Right kidney (tissue), 1 donor: Measurements from ENCODE around the gene RRAS2.

Experiments
- DNase-seq: peaks from one replicate; pipeline ENCODE4 v3.0.0-alpha.2; 2016

Gene RRAS2

DNA sequence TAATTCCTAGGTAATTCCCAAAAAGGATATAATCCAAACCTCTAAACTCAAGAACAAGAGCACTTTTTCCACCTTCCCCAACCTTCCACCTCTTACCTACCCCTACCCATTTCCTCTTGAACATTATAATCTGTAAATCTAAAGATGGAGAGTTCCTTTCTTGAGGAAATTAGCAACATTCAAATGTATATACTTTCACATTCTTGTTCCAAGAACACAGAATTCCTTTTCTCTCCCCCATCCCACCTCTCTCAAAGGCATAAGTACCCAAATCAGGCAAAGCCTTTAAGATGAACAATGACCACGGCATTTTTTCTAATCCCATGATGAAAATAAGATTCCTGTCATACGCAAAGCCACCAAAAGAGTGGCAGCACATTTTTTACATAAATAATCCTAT lies 18.3 kb downstream of the RRAS2 start:
- DNase-seq = no peak

DNA sequence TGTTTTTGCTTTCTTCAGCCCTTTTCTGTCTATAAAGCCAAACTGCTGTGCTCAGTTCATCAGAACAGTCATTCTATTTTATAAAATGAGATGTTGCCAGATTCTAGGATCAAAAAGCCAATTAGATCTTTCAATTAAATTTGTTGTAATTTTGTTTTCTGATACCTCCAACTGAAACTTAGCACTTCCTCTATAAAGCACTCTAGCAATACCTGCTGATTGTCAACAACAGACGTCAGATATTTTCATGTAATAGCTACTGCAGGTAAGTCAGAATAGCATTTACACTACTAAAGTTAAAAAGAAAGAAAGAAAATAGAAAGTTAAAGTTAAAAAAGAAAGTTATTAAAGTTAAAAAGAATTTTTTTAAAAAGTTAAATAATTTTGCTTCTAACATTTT lies 19.6 kb downstream of the RRAS2 start:
- no peak for DNase-seq

DNA sequence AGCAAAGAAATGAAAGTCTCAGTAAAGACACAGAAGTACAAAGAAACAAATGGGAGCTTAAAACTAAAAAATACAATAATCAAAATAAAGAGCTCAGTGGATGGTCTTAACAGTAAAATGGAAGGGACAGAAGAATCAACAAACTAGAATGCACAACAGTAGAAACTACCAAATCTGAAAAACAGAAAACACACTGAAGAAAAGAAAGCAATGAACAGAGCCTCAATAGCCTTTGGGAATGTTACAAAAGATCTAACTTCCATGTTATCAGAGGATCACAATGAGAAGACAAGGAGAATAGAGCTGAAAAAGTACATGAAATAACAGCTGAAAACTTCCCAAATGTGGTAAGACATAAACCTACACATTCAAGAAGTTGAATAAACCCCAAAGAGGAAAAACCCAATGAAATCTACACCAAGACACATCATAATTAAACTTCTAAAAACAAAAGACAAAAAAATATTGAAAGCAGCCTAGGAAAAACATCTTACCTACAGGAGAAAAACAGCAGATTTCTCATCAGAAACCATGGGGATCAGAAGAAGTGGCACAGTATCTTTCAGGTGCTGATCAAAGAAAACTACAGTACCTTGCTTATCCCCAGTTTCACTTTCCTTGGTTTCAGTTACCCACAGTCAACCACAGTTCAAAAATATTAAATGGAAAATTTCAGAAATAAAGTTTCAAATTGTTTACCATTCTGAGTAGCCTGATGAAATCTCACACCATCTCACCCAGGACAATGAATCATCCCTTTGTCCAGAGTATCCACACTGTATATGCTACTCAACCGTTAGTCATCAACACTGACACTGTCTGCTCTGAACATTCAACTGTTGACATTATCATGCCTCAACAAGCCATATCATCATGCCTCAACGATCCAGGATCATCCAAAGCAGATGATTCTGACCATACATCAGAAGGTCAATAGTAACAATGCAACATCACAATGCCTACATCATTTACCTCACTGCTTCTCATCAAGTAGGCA lies 22.2 kb downstream of the RRAS2 start:
- DNase-seq = no peak

DNA sequence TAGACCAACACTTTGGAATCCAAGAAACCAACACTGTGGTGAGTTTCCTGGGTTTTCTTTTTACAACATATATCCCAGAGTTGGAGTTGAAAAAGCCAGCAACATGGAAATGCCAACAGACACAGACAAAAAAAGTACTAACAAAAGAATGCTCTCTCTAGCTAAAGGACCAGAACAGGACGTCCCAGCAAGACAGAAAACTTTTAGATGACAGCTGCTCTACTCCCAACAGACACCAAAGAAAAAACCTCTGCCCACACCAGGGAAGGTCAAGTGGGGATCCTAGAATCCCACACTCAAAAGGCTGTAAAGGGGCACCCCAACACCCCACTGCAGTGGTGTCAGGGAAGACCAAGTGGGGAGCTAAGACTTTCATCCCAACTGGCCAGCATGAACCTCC lies 23.3 kb downstream of the RRAS2 start:
- DNase-seq = no peak

DNA sequence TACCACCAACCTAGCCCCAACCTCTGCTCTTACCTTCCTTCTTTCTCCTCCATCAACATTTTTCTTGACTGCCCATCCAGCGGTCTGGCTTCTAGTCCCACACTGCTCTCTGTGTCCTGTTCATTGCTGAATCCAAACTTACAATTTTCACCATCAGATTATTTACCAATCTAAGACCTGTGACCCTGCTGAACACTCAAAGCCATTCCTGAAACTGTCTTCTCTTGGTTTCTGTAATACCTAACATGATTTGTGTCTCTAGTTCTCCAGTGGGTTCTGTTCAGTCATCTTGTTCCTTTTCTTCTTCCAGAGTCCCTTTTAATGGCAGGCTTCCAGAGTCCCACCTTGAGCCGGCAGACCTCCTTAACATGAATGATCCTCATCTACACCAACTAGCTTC lies 24.1 kb downstream of the RRAS2 start:
- no peak for DNase-seq

DNA sequence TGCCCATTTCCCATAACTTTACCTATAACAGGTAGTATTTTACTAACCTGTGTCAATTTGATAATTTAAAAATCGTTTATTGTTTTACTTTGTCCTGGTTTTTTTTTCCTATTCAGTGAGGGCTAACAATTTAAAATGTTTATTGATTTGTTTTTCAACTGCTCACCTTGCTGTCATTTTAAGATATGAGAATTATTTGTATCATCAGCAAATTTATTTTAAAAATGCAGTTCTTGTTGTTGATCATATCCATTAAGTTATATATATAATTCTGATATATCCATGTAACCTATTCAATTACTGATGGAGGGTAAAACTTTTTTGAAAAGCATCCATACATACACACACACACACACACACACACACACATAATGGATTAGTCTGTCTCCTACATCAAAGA lies 24.8 kb downstream of the RRAS2 start:
- DNase-seq = no peak

DNA sequence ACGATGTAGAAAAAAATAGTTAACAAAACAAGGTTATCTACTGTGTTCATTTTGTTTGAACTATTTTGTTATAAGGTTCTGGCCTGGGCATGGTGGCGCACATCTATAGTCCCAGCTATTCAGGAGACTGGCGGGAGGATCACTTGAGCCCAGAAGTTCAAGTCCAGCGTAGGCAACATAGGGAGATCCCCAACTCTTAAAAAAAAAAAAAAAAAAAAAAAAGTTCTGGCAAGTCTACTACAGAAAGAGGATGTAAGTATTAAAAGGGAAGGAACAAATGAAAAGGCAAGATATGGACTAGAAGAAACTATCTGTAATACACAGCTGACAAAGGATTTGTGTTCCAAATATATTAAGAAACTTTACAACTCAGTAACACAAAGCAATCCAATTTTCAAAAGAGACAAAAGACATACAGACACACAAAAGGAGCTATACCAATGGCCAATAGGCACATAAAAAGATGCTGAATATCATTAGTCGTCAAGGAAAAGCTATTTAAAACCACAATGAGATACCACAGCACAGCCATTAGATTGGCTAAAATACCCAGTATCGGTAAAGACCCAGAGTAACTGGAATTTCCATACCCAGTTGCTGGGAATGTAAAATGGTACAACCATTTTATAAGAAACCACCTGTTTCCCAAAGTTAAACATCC lies 27.4 kb downstream of the RRAS2 start:
- no peak for DNase-seq

DNA sequence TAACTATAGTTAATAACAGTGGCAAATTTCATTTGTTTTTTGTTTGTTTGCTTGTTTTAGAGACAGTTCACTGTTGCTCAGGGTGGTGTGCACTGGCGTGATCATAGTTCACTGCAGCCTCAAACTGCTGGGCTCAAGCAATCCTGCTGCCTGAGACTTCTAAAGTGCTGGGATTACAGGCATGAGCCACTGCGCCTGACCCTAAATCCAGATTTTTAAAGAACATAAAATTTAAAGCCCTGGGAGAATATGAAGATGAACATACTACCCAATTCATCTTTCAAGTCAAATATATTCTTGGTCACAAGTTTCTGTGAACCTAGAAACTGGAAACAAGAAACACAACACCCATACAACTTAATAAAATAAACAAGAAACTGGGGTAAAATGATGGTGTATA lies 28.1 kb downstream of the RRAS2 start:
- DNase-seq = no peak

DNA sequence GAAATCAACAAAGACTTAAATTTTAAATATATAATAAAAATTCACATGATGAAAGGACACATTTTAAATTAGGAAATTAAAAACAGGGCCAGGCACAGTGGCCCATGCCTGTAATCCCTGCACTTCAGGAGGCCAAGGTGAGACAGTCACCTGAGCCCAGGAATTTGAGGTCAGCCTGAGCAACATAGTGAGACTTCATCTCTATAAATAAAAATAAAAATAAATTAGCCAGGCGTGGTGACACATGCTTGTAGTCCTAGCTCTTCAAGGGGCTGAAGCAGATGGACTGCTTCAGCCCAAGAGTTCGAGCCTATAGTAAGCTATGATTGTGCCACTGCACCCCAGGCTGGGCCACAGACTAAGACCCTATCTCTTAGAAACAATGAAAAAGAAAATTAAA lies 29.3 kb downstream of the RRAS2 start:
- DNase-seq = no peak

DNA sequence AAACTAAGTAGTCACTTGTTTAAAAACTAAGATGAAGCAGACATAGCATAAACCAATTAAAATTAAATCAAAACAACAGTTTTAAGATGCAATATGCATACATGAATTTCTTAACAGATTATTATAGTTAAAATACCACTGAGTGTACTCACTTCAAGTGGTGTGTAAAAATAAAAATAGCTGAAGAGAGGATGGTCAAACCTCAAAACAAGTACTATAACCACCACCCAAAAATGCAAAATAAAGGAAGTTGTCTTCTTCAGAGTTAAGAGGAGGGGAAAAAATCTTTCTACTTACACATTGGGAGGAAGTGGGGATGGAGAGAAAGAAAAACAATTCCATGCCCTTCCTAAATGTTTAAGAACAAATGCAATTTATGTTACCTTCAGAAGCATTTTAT lies 31.9 kb downstream of the RRAS2 start:
- DNase-seq = no peak

DNA sequence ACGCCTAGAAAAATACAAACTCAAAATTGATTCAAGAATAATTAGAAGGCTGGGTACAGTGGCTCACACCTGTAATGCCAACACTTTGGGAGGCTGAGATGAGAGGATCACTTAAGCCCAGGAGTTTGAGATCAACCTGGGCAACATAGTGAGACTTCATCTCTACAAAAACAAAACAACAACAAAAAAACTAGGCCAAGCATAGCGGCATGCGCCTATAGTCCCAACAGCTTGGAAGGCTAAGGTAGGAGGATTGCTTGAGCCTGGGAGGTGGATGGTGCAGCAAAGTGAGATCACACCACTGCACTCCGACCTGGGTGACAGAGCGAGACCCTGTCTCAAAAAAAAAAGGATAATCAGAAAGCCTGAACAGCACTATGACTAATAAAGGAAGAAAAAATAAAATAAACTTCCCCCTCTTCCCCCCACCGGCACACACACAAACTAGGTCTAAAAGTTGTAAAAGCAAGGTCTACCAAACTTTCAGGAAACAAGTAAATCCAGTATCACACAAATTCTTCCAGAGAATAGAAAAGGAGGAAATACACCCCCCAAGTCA lies 35.8 kb downstream of the RRAS2 start:
- no peak for DNase-seq

DNA sequence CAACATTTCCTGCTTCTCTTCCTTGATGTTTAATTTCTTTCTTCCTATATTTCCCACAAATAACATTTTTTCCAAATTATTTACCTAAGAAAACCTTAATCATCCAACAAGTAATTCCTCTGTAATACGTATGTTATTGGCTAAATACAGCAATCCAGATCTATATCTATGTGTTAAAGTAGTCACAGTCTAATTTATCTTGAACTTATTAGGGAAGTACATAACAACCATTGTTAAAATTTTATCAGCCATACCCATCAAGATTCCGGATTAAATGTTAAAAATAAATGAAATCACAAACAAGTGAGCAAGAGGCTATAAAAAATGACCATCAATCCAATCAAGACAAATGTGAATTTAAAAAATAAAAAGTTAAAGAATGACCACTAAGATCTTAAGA lies 36.5 kb downstream of the RRAS2 start:
- no peak for DNase-seq

DNA sequence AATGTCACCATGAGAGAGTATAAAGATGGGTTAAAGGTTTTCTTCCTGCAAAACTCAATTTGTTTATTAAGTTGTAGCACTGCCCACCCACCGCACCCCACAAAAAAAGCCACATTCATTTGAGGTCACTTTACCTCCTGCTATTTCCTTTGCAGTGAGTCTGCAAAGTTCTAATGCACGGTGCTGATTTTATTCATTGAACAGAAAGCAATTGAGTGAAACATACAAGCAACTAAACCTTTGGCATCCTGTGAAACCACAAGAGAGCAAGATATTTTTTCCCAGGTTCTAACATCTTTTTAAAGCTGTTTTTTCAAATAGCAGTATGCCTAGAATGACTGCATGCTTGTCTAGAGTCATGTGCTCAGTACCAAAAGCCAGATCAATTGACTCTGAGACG lies 39.0 kb downstream of the RRAS2 start:
- no peak for DNase-seq

DNA sequence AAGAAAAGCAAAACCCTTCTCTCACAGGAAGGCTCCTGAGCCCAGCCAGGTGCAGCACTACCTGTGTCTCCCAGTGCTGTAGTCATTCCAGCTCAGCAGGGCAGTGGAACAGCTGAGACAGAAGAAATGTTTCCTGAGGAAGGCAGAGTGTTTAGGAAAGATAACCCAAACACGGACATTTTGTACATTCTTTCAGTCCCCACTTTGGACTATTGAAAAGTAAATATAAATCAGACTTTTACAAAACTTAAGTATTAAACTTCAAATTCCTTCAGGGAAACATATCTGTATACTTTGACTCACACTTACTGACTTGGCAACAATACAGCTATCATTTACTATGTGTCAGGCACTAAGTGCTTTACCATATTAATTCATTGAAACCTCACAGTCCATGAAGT lies 40.4 kb downstream of the RRAS2 start:
- no peak for DNase-seq

DNA sequence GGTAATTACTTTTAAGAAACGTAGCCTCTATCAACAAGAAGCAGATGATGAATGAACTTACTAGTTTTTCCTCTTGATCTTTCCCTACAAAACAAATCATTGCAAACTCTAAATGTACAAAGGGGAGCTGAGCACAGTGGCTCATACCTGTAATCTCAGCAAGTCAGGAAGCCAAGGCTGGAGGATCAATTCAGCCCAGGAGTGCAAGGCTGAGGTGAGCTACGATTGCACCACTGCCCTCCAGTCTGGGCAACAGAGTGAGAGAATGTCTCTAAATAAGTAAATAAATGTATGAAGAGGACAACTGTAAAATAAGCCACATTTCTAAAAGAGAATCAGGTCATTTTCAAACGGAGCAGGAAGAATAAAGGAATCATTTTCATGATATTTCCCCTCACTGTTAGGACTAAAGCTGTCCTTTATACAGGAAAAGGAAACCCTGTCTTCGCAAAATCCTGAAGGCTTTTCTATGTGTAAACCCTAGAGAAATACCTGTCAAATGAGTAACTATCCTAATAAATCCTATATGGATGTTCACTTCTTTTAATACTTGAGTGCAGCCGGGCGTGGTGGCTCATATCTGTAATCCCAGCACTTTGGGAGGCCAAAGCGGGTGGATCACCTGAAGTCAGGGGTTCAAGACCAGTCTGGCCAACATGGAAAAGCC lies 41.2 kb downstream of the RRAS2 start:
- DNase-seq = no peak

DNA sequence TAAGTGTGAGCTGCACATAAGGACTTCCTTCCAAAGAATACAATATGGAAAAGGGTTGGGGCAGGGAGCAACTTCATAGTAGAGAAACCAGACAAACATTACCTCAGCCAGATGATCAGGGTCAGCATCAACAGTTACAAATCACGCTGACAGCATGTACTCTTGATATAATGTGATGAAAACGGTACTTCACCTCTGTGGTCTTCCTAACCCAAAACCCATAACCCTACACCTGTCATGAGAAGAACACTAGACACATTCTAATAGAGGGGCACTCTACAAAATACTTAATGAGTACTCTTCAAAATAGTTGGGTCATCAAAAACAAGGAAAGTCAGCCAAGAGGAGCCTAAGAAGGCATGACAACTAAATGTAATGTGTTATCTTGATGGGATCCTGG lies 43.9 kb downstream of the RRAS2 start:
- DNase-seq = no peak

DNA sequence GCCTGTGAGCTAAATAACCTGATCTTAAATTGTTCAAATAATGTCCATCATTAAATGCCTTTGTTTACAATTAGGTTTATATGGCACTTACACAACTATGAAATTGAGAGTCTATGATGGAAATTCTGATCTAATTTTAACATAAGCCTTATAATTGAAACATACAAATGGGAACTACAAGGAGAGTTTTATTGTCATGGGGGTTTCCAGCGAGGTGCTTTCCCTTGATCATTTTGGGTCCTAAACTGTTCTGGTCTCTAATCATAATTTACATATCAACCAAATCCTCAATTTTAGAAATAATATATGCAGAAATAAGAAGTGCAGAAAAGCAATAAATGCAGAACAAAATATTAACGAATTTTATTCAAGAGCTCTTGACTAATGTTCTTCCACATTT lies 44.9 kb downstream of the RRAS2 start:
- no peak for DNase-seq

DNA sequence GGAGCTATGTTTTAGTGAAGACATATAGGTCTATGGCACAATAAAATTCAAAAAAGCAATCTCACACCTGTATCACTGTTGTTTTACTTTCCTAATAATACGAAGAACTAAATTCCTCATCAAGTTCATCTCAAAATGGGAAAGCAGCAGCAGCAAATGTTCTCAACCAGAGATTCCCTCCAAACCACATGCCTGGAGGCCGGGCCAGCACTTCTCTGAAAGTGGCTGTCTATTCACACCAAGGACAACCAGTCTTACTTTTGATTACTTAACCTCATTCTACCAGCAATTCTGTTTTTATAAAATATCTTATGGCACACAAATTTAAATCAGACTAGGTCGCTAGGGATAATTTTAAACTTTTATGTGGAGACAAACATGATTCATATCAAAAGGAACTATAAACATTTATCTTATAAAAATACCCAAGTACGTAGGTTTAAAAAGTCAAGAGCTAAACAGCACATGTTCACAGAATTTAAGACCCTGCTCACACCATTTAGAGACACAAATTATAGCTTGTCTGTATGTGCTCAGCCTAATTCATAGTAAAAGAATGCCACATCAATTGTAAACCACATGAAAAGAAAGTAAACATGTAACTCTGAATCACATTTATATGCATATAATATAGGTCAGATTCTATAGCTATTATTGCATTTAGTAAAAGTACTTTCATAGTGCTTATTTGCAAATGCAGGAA lies 46.1 kb downstream of the RRAS2 start:
- no peak for DNase-seq

DNA sequence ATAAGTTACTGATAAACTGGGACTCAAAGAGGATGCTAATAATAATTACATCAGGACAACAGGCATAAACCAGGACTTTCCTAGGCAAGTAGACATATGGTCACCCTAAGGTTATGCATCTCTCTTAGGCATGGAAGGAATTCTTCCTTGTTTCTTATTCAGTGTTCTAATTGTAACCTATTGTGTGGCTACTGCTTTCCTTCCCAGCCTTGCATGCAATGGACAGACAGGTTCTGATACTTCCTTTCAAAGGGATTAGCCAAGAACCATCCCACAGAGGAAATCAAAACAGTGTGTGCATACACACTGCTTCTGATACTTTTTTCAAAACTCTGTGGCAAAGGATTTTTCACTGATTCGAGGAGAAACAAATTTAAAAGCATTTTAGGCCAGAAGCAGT lies 48.3 kb downstream of the RRAS2 start:
- DNase-seq = no peak

DNA sequence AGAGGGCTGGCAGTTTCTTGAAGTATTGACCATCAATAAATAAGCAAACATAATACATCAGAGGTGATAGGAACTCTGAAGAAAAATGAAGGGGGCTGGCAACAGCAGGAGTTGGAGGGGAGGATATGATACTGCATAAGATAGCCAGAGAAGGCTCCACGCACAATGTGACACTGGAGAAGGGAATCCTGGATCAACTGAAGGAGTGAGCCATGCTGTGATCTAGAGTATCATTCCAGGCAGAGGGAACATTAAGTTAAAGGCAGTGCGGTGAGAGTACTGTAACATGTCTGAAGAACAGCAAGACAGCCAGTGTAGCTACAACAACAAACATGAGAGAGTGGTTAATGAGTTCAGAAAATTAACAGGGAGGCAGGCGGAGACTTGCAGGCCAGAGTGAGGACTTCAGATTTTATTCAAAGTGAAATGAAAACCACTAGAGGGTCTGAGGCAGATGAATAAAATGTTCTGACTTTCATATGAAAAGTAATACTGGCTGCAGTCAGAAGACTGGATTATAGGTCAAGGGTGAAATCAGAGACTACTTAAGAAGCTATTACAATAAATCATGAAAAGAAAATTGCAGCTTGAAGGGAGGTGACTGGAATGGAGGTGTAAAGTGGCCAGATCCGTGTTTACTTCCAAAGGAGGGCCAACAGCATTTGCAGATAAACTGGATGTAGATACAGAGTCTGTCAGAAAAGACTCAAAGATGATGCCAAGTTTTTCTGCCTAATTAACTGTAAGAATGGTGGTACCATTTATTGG lies 49.4 kb downstream of the RRAS2 start:
- DNase-seq = no peak

DNA sequence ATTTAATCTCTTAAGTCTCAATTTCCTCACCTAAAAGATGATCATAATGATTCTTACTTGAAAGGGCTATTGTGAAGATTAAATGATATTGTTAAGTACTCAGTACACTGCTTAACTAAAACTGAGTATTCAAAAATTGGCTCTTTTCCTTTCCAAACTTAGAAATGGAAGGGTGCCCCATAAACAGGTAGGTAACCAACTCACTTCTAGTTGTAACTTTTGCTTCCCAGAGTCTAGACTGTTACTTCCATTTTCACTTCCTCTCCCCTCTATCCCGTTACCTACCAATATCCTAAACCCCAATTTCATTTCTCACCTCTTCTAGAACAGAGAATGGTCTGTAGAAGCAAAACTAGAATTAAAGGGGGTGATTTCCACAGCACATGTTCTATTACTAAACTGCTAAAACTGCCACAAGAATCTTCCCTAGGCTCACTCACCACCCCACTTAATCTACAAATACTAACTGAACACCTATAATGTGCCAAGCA lies 50.0 kb downstream of the RRAS2 start:
- no peak for DNase-seq
